Measurements from ENCODE around the gene MS4A7.
"Not testable (repeated sequence)": the region's sequence is repeated elsewhere in the genome, so short reads cannot be mapped to it uniquely, and the experiment has no call there.

The MS4A7 gene, protein sequence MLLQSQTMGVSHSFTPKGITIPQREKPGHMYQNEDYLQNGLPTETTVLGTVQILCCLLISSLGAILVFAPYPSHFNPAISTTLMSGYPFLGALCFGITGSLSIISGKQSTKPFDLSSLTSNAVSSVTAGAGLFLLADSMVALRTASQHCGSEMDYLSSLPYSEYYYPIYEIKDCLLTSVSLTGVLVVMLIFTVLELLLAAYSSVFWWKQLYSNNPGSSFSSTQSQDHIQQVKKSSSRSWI

DNA sequence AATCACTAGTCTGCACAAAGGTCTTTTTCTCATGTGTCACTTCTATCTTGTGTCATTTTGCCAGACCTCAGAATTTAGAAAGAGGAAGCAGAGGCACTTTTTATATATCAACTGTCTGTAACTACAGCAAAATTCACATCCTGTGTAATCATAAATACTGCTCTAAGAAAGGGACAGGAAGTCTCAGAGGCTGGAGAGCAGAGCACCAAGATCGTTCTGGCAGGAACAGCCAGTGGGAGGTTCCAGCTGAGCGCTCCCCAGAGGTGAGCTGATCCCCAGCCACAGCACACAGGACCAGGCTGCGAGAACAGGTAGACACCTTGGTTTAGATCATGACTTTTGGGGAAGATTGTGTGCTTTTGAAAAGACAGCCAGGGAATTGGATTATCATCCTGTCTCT, at the start of gene MS4A7:
MS4A7 (plus strand) TSS at position 179 of the 400 bp plus-strand sequence. CDS start 4,610 bp downstream, outside the sequence.
- peak; percentile 79 to 96 (median 94) for DNase-seq

DNA sequence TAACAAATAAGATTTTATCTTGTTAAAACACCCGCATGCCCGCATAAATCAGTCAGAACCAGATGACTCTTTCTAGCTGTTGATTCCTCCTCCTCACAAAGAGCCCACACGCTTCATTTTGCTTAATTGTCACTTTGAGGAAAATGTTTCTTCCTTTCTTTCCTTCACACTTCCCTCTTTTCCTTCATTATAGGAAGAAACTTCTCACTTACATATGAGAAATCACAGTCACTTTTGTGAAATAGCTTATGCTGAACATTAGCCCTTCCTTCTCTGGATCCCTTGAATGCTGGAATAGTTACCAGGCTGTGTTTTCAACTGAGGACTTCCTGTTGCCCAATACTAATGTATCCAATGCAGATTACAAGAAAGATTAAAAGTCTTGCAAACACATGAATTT, 45.5 kb upstream of the MS4A7 start:
- DNase-seq = peak; percentile 45 to 77 (median 71)

DNA sequence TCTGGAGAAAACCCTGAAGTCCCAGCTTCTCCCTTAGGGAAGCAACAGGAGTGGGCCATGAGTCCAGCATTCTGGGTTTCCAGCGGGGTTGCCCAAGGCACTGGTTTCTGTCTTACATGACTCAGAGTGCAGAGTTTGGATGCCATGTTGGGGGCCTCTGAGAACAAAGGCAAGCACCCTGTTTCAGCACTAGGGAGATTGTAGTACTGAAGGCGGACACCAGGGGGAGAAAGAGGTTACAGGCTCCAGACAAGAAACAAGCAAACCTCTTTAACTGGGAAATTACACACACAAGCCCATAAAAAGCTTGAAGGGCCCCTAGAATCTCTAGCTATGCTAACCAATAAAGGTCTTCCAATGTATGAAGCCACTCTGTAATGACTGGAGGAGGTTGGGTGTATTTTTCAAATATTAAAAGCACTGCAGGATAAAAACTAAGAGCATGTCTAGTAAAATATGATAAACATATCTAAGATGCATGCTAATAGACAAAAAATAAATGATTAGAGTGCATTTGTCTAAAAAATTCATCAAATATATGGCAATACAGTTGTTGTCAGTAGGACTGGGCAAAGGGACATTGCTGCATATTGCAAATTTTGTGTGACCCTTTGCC, 44.2 kb upstream of the MS4A7 start:
- peak; percentile 92 to 94 (median 93) for DNase-seq

DNA sequence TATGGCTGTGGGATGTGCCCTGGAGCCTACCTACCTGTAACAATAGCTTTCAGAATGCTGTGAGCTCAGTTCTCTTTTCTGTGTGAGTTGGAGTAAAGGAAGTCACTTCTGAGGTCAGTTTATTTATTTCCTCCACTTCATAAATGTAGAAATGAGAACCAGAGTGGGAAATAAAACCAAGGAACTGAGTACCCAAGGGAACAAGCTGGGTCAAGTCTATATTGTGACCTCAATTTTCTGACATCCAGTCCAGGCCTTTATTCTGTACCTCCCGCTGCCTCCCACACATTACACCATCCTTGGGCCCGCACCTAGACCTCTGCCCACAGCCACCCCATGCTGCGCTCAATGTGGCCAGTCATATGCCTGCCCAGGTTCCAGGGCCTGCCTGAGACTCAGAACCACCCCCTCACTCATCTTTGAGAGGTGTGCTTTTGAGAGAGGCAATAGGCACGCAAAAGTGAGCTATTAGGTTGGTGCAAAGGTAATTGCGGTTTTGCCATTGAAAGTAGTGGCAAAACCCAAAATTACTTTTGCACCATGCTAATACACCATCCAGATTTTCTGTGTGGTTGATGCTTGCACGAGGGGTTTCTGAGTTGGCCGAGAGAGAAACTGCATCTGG, 41.5 kb upstream of the MS4A7 start:
- DNase-seq = peak in 1 of 3 donors; percentile 44

DNA sequence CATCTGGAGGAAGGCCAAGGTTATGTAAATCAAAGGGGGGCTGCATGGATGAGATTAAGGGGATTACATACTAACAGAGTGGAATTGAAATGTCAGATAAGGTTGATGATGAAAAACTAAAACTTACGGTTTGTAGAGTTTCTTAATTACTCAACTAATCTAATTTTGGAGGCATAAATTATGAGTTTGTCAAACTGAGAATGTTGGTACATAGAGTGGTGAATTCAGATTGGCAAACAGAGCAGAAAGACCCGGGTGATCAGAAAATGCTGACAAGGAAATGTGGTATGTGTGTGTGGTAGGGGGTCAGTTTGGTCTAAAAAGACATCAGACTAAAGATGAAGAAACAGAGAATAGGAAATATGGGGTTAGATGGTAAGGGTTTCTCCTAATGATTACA, 40.3 kb upstream of the MS4A7 start:
- no peak for DNase-seq

DNA sequence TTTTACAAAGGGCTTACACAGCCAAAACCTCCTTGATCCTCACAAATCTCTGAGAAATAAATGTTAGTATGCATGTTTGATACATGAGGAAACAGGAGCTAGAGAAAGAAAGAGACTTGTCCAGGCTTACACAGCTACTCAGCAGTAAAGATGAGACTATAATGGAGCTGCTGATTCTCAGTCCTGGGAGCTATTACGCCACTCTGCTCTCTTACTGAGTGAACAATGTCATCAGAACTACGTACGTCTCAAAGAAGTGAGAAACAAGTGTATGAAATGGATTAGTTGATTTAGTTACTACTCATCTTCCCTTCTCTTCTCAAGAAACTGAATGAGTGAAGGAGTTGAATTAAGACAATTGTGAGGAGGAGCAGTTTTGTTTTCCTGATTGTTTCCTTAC, 39.0 kb upstream of the MS4A7 start:
- DNase-seq = peak in 1 of 3 donors; percentile 39

DNA sequence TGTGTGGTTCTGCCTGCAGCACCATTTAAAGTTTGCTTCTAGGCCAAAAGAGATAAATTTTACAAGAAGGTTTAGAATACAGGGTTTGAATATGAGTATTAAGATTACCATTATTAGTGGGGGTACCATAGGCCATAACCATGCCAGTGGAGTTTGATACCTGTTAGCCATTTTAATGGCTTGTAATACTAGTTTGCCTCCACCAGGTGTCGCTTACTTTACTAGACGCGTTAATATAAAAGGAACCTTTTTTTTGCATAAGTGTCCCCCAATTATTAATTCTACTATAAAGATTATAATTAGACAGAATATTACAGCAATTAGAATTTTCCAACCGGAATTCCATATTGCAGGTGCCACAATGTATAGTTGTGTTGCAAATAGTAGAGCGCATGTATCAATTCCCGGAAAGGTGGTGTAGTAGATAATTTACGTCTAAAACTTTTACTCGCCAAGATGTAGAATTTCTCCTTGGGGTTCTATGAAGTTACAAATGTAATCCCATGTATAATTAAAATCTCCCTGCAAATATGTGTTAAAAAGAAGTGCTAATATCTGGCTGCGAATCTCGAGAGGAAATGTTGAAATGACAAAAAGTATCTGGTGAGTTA, 35.1 kb upstream of the MS4A7 start:
- DNase-seq = peak; percentile 49 to 68 (median 66)

DNA sequence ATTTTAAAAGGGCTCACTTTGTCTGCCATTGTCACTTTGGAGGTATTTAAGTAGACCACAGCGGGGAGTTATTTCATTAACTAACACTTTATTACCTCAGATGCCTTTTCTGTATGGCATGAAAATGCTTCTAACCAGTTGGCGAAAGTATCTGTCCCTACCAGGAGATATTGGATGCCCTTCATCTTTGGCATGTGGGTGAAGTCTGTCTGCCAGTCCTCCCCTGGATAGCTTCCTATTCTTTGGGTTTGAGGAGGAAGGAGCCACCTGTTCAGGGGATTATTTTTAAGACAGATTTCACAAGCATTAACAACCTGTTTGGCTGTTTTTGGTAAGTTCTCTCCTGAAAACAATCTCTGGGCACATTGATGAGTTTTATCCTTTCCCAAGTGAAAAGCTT, 34.2 kb upstream of the MS4A7 start:
- DNase-seq = no peak

DNA sequence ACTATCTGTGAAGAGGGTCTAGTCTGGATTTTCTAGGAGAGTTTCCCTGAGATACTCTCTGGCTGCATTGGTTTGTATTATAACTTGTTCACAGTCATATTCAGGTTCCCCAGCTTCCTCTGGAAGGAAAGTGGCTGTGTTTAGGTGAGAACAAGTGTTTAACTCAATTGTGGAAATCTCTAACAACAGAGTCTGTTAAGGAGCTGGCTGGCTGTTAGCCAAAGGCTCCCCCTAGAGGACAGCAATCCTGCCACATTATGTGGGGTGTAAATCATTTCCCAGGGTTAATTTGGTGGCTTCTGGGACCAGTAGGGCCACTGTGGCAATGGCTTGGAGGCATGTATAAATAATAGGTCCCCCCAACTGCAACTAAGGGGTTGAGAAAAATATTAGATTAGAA, 32.8 kb upstream of the MS4A7 start:
- peak; percentile 68 to 82 (median 72) for DNase-seq

DNA sequence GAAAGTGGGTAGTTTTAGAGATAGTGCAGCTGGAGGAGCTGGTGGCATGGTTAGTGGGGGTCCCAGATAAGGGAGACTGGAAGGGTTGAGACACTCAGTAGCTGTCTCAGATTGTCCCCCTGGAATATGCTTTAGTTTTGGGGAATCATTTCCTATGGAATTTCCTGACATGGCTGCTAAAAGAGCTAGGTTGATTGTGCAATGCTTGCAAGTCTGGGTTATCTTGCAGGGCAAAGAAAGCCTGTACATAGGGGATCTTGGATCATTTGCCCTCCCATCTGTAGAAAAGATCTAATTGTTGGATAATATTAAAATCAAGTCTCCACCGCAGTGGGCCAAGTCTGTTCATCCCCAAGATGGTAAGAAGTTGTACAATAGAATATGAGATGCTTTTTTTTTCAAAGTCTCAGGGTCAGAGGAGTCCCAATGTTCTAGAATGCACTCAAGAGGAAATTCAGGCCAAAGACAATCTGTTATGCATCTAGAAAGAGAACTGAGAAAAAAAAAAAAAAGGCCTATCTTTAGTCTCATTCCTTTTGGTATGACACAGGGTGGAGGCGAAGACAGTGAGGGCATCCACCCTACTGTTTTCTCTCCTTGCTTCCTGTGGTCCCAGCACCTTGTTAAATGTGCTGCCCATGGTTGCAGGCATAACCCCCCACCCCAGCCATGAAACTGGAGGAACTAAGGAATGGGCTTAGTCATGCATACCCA, 31.1 kb upstream of the MS4A7 start:
- DNase-seq = no peak

DNA sequence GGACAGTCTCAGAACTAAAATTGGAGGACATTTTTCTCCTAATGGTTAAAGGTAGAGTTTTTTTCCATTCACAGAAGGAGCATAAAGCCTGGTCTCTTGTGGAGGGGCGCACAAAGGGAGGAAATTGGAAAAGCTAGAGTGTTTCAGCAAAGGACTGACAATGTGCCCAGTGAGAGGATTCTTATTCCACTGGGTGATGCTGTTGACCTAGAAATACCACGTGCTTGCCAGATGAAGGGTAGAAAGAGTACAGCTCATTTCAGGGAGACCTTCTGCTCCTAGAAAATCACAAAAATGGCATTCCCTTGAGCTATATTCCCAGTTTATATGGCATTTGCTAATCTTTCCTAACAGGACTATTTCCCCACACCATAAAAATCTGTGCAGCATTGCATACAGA, 30.2 kb upstream of the MS4A7 start:
- no peak for DNase-seq

DNA sequence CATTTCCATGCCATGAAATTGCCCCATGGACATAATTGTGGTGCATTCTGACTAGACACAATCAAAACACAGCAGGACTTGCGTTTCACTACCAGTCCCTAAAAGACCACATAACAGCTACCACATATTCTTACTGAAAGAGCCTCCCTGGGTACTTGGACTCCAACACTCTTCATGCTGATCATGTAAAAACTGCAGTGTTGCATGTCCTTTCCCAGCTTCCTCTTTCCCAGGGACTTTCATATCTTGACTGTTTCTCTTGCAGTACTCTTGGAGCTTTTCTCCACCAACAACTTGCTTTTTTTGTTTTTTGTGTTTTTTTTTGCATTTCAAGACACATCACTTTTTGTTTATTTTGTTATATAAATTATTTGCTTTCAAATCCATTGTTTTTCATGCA, 28.3 kb upstream of the MS4A7 start:
- peak; percentile 64 to 79 (median 78) for DNase-seq

DNA sequence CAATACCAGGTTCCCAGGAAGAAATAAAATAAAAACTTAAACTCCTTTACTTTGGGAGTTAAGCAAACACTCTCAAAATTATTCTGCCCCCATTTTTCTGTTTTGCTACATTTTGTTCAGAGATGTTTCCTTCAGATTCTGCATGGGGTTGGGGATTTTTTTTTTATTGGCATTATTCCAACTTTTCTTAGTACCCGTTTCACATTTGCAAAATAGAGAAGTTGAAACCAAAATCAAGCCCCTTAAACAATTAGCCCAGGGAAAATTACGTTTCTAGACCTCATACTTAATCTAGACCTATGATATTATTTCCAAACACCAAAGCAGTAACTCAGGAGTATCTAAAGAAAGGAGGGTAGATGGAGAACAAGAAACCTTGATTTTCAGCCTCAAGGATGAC, 20.6 kb upstream of the MS4A7 start:
- peak in 2 of 3 donors; percentile 74 to 80 for DNase-seq

DNA sequence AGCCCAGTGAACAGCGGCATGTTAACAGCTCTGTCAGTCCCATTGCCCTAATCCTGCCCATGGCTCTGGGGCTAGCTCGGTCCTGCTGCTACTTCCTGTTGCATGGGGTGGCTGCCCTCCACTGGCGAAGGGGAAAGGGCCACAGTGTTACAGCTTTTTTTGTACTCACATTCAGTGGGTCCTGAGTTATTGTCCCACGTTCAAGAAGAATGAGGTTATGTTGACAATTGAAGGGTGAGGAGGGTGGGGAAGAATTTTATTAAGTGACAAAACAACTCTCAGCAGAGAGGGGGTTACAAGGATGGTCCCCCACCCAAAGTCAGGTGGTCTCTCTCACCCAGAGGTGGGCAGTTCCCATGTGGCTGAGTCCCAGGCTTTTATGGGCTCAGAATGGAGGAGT, 17.7 kb upstream of the MS4A7 start:
- DNase-seq = no peak

DNA sequence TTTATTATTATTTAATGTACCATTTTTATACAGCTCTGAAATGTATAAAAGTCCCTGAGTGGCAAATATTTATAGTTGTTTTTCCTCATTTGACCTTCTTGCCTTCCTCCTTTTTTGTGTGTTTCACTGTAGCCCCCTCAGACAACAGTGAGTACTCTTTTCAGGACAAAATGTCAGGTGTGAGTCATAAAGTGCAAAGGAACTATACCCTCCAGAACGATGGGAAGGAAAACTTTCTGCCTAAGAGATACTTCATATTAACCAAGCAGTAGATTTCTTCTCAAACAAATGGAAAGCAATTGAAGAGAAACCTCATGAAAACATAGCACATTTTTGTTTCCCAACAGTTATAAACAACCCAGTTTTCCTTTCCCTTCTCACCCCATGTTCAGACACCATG, 16.1 kb upstream of the MS4A7 start:
- peak in 2 of 3 donors; percentile 41 to 62 for DNase-seq

DNA sequence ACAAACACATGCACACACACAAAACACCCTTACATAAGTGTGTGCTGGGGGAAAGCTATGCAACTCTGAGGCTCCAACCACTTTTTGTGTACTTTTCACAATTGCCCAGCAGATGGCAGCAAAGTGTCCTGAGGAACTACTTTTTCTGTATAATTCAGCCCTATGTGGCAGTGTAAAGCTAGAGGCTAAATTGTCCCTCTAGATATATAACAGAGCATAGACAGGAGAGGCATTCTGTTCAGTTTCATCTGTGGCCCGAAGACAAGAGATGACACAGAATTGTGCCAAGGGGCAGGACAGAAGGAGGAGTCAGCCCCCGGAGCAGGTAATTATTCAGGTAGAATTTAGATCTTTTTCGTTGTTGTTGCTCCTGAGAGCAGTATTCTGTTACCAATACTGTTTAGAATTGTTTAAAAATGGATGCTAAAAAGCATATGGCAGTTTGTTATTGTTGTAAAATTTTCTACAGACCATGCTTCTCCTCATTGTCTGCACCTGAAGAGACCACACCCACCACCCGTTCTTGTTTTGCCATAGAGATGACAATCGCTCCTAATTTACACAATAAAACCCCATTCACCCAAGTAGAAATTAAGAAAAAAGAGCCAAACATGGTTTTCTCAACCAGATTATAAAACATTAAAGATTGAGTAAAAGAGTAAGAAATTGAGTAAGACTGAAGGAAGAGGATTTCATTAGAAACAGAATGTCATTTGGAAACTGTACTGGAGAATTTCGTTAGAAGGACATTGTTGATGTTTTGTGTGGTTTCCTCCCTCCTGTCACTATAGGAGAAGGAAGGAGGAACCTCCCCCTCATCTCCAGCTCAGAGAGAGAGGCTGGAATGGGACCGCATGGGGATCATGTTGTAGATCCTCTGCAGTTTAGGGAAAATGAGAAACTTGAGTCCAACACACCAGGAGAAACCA, 14.5 kb upstream of the MS4A7 start:
- peak; percentile 85 to 94 (median 92) for DNase-seq

DNA sequence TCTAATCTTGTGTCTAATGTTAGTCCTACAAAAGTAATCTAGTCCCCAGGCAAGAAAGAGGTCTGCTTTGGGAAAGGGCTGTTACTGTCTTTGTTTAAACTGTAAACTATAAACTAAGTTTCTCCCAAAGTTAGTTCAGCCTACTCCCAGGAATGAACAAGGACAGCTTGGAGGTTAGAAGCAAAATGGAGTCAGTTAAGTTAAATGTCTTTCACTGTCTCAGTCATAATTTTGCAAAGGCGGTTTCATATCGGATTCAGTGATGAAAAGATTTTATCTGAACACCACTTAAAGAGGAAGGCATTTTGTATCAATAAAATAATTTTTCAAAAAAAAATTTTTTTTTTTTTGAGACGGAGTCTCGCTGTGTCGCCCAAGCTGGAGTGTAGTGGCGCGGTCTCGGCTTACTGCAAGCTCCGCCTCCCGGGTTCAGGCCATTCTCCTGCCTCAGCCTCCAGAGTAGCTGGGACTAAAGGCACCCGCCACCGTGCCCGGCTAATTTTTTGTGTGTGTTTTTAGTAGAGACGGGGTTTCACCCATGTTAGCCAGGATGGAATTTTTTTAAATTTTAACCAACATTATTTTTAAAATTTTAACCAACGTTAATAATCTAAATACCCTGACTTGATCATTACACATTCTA, 11.9 kb upstream of the MS4A7 start:
- not testable (repeated sequence) for DNase-seq

DNA sequence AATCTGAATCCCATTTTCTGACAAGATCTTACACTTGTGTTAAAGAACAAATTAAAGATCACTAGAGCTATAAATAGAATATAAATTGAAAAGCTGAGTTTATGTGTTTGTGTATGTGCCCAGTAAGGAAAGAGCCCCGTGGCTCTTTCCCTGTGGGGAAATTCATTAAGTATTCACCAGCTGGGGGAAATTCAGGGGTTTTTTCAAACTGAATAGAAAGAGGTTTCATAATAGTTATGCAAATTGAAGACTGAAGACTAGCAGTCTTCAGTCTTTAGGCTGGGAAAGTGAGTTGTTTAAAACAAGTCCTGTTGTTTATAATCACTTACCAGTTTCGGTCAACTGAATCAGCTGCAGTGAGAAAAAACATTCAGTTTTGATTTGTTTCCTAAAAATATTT, 11.3 kb upstream of the MS4A7 start:
- DNase-seq = peak; percentile 86 to 97 (median 94)

DNA sequence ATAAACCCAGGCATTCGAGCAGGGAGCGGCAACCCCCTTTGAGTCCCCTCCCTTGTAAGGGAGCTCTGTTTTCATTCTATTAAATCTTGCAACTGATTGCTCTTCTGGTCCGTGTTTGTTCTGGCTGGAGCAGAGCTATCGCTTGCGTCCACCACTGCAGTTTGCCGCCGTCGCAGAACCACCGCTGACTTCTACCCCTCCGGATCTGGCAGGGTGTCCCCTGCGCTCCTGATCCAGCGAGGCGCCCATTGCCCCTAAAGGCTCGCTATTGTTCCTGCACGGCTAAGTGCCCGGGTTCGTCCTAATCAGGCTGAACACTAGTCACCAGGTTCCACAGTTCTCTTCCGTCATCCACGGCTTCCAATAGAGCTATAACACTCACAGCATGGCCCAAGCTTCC, 10.4 kb upstream of the MS4A7 start:
- no peak for DNase-seq

DNA sequence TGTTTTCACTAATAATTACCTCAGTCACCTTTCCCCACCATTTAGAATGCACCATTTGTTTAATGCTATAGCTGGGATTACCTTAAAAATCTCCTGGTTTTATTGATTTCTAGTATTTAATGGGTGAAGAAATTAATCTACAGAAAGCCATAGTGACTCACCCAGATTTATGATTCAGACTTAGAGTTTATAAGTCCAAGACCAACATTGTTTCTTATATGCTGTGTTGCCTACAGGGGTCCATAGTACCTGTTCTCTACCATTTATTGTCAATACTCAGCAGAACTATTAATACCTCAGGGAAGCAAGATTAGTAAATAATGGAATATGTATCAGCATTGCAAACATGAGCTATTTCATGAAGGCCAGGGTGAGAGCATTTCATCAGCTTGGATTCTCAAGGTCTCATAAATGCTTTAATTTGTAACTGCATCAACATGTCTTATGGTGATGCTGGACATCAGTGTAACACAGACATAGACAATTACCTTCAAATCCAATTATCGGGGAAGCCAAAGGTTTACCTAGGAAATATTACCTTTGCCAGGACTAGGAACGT, 8.0 kb upstream of the MS4A7 start:
- DNase-seq = no peak

DNA sequence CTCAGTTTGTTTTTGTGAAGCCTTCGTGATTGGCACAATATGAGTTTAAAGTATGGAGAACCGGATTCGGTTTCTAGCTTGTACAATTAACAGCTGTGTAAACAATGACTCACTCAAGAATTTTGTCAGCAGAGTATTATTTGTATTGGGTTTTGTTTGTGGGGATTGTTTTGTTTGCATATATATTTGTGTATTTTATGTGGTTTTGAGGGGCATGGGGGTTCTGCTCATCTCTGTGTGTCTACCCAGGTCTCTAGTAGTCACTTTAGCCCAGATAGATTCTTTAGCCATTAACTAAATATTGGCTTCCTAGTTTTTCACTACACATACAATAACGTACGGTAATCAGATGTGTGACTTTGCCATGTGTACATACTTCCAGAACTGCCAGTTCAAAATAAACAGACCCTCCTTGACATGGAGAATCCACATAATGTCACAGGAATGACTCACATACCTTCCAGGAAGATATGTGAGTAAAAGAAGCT, 7.5 kb upstream of the MS4A7 start:
- DNase-seq = peak in 1 of 3 donors; percentile 56
